HK-2 (cell line): ENCODE results near the gene AHCYL1.
"Not testable (repeated sequence)": the region's sequence is repeated elsewhere in the genome, so short reads cannot be mapped to it uniquely, and the experiment has no call there.

Experiments used
- DNase-seq: peaks from one replicate; pipeline ENCODE4 v3.0.0-alpha.2; 2018; ENCODE audit not compliant: unreplicated experiment

The AHCYL1 gene

GRCh38 chr1:109997204-109997866 lies 12.8 kb downstream of the AHCYL1 start:
- no peak for DNase-seq

- no peak for DNase-seq
These were observed 13.3 kb downstream of the AHCYL1 start for GRCh38 chr1:109997867-109998229.

- no peak for DNase-seq
These were observed 18.1 kb downstream of the AHCYL1 start for GRCh38 chr1:110002695-110003094.

- DNase-seq, result peak; percentile 79
These were observed 19.3 kb downstream of the AHCYL1 start for GRCh38 chr1:110003747-110004428.

GRCh38 chr1:110004583-110004982 lies 20.0 kb downstream of the AHCYL1 start:
- no peak for DNase-seq

- DNase-seq, result no peak
These were observed 21.4 kb downstream of the AHCYL1 start for GRCh38 chr1:110005971-110006370.

- no peak for DNase-seq
These were observed 22.0 kb downstream of the AHCYL1 start for GRCh38 chr1:110006516-110006915.

- DNase-seq, result no peak
These were observed 22.7 kb downstream of the AHCYL1 start for GRCh38 chr1:110007046-110007830.

- DNase-seq, result no peak
These were observed 24.5 kb downstream of the AHCYL1 start for GRCh38 chr1:110008971-110009565.

GRCh38 chr1:110011527-110012041 lies 27.0 kb downstream of the AHCYL1 start:
- peak; percentile 21 for DNase-seq

- no peak for DNase-seq
These were observed 27.7 kb downstream of the AHCYL1 start for GRCh38 chr1:110012100-110012780.

- DNase-seq, result no peak
These were observed 33.2 kb downstream of the AHCYL1 start for GRCh38 chr1:110017792-110018191.

GRCh38 chr1:110018396-110018795 lies 33.8 kb downstream of the AHCYL1 start:
- DNase-seq, result no peak

GRCh38 chr1:110019770-110020169 lies 35.2 kb downstream of the AHCYL1 start:
- no peak for DNase-seq

- DNase-seq, result no peak
These were observed 36.7 kb downstream of the AHCYL1 start for GRCh38 chr1:110021285-110021684.

- no peak for DNase-seq
These were observed 40.0 kb downstream of the AHCYL1 start for GRCh38 chr1:110024613-110025012.

GRCh38 chr1:110030687-110031086 lies 46.1 kb downstream of the AHCYL1 start:
- not testable (repeated sequence) for DNase-seq

- no peak for DNase-seq
These were observed 47.8 kb downstream of the AHCYL1 start for GRCh38 chr1:110032327-110032726.

GRCh38 chr1:110033421-110033820 lies 48.9 kb downstream of the AHCYL1 start:
- DNase-seq, result no peak

GRCh38 chr1:110034040-110034450 lies 49.5 kb downstream of the AHCYL1 start:
- no peak for DNase-seq

GRCh38 chr1:110034451-110035235 lies 50.1 kb downstream of the AHCYL1 start, which contains the start of gene STRIP1:
TSS of gene STRIP1 (plus strand) at chr1:110034624. CDS start at chr1:110034638, 14 bp downstream.
- DNase-seq, result peak; percentile 93
